Iris pigment epithelial cell (primary cell): Measurements from ENCODE around the gene NPIPB6.

Experiments
- DNase-seq: peaks from one replicate; pipeline ENCODE4 v3.0.0-alpha.2; 2011; ENCODE audit warnings: low read depth

Gene NPIPB6

DNA sequence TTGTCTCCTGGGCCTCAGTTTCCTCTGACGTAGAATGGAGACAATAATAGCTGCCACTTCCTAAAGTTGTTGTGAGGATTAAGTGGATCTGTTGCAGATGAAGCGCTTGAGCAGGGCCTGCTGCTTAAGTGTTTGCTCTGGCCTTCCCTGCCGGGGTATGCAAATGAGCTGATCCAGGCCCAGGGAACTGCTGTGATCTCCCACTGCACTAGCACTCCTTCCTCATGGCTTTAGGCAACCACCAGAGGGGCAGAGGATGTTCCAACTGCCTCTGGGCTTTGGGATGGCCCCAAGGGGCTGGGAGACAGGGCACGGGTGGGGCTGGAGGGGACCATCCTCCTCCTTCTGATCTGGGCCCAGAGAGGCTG is 64.8 kb downstream of the NPIPB6 start:
- DNase-seq = no peak

DNA sequence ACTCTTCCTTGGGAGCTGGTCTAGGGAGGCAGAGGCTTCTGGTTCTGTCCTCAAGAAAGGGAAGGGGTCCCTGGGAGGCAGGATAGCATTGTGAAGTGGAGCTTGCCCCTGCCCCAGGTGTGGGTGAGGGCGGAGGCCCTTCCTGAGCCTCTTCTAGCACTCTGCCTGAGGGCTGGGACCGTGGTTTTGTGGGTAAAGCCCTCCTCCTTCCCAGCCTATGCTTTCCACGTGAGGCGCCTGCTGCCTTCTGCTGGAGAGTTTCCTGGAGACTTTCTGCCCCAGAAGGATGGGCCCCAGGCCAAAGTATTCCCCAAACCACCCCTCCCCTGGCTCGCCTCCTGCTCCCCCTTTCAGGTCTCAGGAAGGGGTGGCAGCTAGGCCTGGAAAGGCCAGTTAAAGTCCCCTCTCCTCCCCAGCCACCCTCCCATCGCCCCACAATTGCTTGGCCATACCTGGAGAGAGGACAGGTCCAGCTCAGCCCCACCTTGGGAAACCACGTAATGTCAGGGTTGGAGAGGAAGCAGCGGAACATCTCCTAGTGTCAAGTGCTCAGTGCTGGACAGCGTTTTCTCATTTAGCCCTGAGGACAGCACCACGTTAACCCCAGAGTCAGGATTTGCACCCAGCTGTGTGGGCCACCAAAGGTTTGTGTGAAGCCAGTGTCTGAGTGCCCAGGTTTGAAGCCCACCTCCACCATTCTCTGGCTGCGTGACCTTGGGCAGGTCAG is 65.4 kb downstream of the NPIPB6 start:
- DNase-seq = no peak

DNA sequence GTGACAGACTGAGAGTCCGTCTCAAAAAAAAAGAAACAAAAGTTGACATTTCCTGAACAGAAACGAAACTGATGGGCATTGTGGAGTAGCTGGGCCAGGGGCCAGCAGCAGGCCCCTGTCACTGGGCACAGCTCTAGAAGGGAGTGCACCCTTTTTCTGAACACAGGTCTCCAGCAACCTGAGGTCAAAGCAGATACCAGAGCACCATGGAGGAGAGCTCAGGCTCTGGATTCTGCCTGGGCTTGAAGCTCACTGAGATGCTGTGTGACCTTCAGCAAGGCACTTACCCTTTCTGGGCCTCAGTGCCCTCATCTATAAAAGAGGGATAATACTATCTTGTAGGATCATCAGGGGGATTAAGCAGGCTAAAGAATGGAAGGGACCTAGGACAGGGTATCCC is 66.0 kb downstream of the NPIPB6 start:
- DNase-seq = no peak

DNA sequence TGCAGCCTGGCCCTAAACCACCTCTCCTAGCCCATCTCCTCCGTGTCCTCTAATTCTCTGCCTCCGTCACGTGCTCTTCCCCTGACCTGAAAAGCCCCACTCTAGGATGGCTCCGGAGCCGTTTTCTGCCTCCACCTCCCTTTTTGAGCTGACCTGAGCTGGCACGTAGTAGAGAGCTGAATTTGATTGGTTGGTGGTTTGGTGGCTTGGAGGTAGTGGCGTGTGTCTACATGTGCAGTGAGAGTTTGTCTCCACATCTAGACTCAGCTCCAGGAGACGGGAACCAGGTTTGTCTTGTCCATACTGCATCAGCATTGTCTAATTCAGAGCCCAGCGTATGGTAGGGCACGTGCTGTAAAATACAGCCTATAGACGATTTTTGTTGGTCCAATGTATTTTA is 68.0 kb downstream of the NPIPB6 start:
- DNase-seq = no peak

DNA sequence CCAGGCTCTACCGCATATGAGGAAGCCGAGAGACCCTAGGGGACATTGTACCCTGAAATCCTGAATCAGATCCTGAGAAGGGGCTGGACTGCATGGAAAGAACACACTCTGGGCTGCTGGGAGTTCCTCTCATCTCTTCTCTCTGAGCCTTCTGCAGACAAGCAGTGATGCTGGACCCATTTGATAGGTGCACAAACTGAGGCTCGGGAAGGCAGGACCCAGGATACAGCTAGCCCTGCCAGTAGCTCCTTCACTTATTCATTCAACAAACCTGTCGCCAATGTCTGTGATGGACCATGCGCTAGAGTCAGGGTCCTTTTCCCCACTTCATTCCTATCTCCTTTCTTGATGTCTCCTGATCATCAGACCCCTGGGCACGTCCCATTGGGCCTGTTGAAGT is 69.1 kb downstream of the NPIPB6 start:
- no peak for DNase-seq

DNA sequence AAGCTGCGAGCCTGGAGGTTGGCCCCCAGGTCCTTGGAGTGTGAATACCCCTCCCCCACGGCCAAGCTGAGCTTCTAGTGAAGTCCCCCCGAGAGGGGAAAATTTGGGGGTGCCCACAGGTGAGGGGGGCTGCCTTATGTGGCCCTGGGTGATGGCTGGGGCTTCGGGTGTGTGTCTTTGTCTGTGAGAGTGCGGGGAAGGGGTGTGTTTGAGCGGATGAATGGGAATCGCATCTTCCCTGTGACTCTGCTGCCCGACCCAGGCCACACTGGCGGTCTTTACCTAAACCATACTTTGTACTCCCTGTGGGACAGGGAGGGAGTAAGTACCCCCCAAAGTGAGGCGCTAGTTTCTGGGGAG is 69.7 kb downstream of the NPIPB6 start:
- DNase-seq = no peak

DNA sequence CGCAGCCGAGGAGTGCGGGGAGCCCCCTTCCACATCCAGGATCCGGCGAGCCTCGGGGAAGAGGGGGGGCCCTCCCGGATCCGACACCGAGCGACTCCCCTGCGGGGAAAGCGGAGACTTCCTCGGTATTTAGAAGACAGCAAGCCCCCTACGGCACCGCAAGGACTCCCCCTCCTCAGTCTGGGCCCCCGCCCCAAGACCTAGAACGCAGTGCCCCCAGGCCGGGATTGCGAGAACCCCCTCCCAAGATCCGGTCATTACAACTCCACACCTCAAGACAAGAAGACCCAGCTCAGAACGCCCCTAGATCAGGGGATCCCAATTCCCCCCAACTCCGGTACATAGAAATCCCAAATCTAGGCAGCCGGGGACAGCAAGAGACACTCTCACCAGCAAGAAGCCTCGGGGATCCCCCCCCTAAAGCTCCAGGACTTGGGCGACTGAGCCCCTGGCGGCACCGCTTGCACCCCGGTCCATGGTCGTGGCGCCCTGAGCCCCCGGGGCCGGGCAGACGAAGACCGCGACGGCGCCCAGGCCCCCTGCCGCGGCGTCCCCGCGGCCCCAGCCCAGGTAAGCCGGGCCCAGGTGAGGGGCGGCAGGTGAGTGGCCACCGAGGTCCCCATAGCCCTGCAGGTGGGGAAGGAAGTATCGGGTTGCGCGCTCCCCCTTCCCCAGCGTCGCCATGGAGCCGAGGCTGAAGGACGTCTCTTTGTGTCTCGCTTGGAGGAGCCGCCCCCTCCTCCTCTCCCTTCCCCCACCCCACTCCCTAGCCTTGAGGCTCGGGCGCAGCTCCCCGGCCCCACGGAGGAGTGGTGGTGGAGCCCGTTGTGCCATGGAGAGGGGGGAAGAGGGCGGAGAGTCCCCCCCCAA is 70.3 kb downstream of the NPIPB6 start:
- no peak for DNase-seq
